K562 (cell line): ENCODE results near the gene ACTN3. TPM values are rescaled to one million over a fixed set of nuclear protein-coding genes. Genes with fewer than 3 reads are reported as not detected.

Source experiments
- HLTF ChIP-seq: fragments of 450-650 bp; IDR thresholded peaks from 2 replicates; pipeline ENCODE4 v1.6.1; 2016
- KLF16 ChIP-seq: IDR thresholded peaks from 2 replicates; pipeline ENCODE4 v1.6.1; 2016; ENCODE audit warnings: antibody characterized with exemption
- MLLT1 ChIP-seq, 2 experiments: fragments of 450-650 bp; IDR thresholded peaks; 2 replicates each; pipeline ENCODE4 v1.6.1; 2016
- MTA3 ChIP-seq: fragments of 450-650 bp; formaldehyde crosslinking; IDR thresholded peaks from 2 replicates; pipeline ENCODE4 v1.6.1; 2017; ENCODE audit warnings: mild to moderate bottlenecking, borderline replicate concordance
- NFE2 ChIP-seq: IDR thresholded peaks from 2 replicates; pipeline ENCODE4 v1.6.1; 2014; ENCODE audit warnings: antibody characterized with exemption, low read depth
- NRF1 ChIP-seq, 2 experiments: fragments of 450-650 bp; IDR thresholded peaks in 1 of 2; conservative IDR thresholded peaks in 1 of 2; 2 replicates each; pipeline ENCODE4 v1.6.1; 2014; ENCODE audit warnings: mild to moderate bottlenecking in 2 of 2
- ZBTB17 ChIP-seq: fragments of 450-650 bp; formaldehyde crosslinking; IDR thresholded peaks from 2 replicates; pipeline ENCODE4 v1.4.0; 2020; ENCODE audit warnings: mild to moderate bottlenecking
- ZBTB8A ChIP-seq: fragments of 450-650 bp; IDR thresholded peaks from 2 replicates; pipeline ENCODE4 v1.6.1; 2018; ENCODE audit warnings: mild to moderate bottlenecking, moderate library complexity; ENCODE audit not compliant: partially characterized antibody
- ZNF318 ChIP-seq, 2 experiments: fragments of 450-650 bp; IDR thresholded peaks; 2 replicates each; pipeline ENCODE4 v1.6.1; 2016; ENCODE audit warnings: mild to moderate bottlenecking in 2 of 2, borderline replicate concordance in 1 of 2, low read depth in 1 of 2, moderate library complexity in 1 of 2
- polyA plus RNA-seq, 8 experiments: library from polyadenylated mRNA; depleted of rRNA in 4 of 8; stranded (reverse) in 5 of 8; unstranded in 3 of 8; fragments of >200 nt; fragmentation: Nextera tagmentation in 2 of 8; fragmentation: Illumina TruSeq in 1 of 8; extraction: Ambion mirVana in 2 of 8; extraction: Trizol in 1 of 8; gene quantifications; 2 replicates each; pipeline versions ENCODE4 v1.2.1 to v1.2.3, GENCODE V29; 2011 to 2014; ENCODE audit warnings: inconsistent platforms in 1 of 8, missing spikeins in 1 of 8
- total RNA-seq, 7 experiments: library from RNA; depleted of rRNA in 6 of 7; stranded (reverse); fragments of >200 nt in 6 of 7; fragmentation: Illumina TruSeq in 2 of 7; extraction: Trizol in 2 of 7; gene quantifications; 2 replicates each; pipeline versions ENCODE4 v1.2.1 to v1.2.3, GENCODE V29; 2011 to 2021; ENCODE audit warnings: low replicate concordance in 1 of 7
- TF ChIP-seq, protein P1 (sequence below): fragments of 450-650 bp; IDR thresholded peaks from 2 replicates; pipeline ENCODE4 v1.6.1; 2014; ENCODE audit warnings: low read depth, mild to moderate bottlenecking, moderate library complexity, borderline replicate concordance
- TF ChIP-seq, protein P2 (sequence below): fragments of 450-650 bp; IDR thresholded peaks from 2 replicates; pipeline ENCODE4 v1.6.1; 2018; ENCODE audit not compliant: partially characterized antibody

ACTN3 gene
- total and polyA plus RNA-seq, 9 of the 15 experiments (the other 6 are each of a cell fraction or from before 2014, with no cell fraction given) = not detected

GRCh38 chr11:66592457-66593302, 46.0 kb downstream of the ACTN3 start, which contains the start of the genes CCDC87 and CCS (continued):
- TF ChIP-seq ZNF318 (IDR thresholded peaks at IDR 0.05; ENCODE audit: borderline replicate concordance in 1 of 2, low read depth in 1 of 2) = no peak
- TF ChIP-seq HLTF = no peak; the same call in 1 of the 2 replicates
- peak; percentile 66; the same call in 1 of the 2 replicates for TF ChIP-seq KLF16
- no peak for TF ChIP-seq ZBTB8A
- peak; percentile 64 to 76; a peak in 2 of 4 replicates for TF ChIP-seq MLLT1 (IDR thresholded peaks at IDR 0.05)
- TF ChIP-seq, protein P1, sequence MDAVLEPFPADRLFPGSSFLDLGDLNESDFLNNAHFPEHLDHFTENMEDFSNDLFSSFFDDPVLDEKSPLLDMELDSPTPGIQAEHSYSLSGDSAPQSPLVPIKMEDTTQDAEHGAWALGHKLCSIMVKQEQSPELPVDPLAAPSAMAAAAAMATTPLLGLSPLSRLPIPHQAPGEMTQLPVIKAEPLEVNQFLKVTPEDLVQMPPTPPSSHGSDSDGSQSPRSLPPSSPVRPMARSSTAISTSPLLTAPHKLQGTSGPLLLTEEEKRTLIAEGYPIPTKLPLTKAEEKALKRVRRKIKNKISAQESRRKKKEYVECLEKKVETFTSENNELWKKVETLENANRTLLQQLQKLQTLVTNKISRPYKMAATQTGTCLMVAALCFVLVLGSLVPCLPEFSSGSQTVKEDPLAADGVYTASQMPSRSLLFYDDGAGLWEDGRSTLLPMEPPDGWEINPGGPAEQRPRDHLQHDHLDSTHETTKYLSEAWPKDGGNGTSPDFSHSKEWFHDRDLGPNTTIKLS = peak; percentile 73; the same call in 1 of the 2 replicates
- TF ChIP-seq NFE2 = 0 out of 2 replicates have a peak, but pooled peaks have one; percentile 20
- TF ChIP-seq, protein P2, sequence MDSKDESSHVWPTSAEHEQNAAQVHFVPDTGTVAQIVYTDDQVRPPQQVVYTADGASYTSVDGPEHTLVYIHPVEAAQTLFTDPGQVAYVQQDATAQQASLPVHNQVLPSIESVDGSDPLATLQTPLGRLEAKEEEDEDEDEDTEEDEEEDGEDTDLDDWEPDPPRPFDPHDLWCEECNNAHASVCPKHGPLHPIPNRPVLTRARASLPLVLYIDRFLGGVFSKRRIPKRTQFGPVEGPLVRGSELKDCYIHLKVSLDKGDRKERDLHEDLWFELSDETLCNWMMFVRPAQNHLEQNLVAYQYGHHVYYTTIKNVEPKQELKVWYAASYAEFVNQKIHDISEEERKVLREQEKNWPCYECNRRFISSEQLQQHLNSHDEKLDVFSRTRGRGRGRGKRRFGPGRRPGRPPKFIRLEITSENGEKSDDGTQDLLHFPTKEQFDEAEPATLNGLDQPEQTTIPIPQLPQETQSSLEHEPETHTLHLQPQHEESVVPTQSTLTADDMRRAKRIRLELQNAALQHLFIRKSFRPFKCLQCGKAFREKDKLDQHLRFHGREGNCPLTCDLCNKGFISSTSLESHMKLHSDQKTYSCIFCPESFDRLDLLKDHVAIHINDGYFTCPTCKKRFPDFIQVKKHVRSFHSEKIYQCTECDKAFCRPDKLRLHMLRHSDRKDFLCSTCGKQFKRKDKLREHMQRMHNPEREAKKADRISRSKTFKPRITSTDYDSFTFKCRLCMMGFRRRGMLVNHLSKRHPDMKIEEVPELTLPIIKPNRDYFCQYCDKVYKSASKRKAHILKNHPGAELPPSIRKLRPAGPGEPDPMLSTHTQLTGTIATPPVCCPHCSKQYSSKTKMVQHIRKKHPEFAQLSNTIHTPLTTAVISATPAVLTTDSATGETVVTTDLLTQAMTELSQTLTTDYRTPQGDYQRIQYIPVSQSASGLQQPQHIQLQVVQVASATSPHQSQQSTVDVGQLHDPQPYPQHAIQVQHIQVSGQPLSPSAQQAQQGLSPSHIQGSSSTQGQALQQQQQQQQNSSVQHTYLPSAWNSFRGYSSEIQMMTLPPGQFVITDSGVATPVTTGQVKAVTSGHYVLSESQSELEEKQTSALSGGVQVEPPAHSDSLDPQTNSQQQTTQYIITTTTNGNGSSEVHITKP = peak; percentile 58
- TF ChIP-seq MTA3 = peak; percentile 72; the same call in 1 of the 2 replicates
- peak; percentile 98 for TF ChIP-seq NRF1 (conservative IDR thresholded peaks at IDR 0.05 in 1 of 2, IDR thresholded peaks at IDR 0.05 in 1 of 2)
- peak; percentile 79 for TF ChIP-seq ZBTB17 (CRISPR knock-in tag)
